IMR-90 (cell line): ENCODE results near the gene ICAM1. TPM values are rescaled to one million over a fixed set of nuclear protein-coding genes. Genes with fewer than 3 reads are reported as not detected.

ENCODE experiments used
- ATAC-seq: fragments of 200-7000 bp; cut with Tn5 transposase; 2 replicates; pipeline ENCODE4 v1.9.1; 2020; ENCODE audit warnings: low read depth, mild to moderate bottlenecking, moderate library complexity
- BruUV-seq: library from RNA; stranded (reverse); fragments of 400-500 nt; replicated peaks from 2 replicates; lab custom pipeline; 2021; lab: Mats Ljungman, UMichigan
- CTCF ChIA-PET: fragments of 300-600 bp; formaldehyde crosslinking; extraction: SDS; loops from one replicate; lab custom pipeline; 2021; ENCODE audit warnings: antibody characterized with exemption; lab: Yijun Ruan, JAX
- POLR2A ChIA-PET: fragments of 300-600 bp; sonication (Branson Sonifier 250); formaldehyde crosslinking; loops from one replicate; lab custom pipeline; 2022; ENCODE audit warnings: antibody characterized with exemption; ENCODE audit not compliant: unreplicated experiment; lab: Charles Lee
- DNase-seq: peaks from one replicate; pipeline ENCODE4 v3.0.0; 2013
- H2AFZ ChIP-seq: replicated peaks from 2 replicates; pipeline ENCODE3; 2013; ENCODE audit warnings: low read length, mild to moderate bottlenecking; ENCODE audit not compliant: poor library complexity
- H2AK5ac ChIP-seq: 2 replicates; pipeline ENCODE4 v1.6.1; 2013; ENCODE audit warnings: low read depth, low read length, inconsistent platforms
- H2AK9ac ChIP-seq: replicated peaks from 2 replicates; pipeline ENCODE3; 2013; ENCODE audit warnings: mild to moderate bottlenecking, low read depth, low read length, moderate library complexity; ENCODE audit not compliant: poor library complexity
- H2BK120ac ChIP-seq: 2 replicates; pipeline ENCODE4 v1.6.1; 2013; ENCODE audit warnings: low read depth, low read length, inconsistent platforms
- H2BK15ac ChIP-seq: 3 replicates; pipeline ENCODE4 v1.6.1; 2013; ENCODE audit warnings: low read depth, low read length, inconsistent platforms
- H2BK20ac ChIP-seq: 2 replicates; pipeline ENCODE4 v1.6.1; 2013; ENCODE audit warnings: low read depth, mild to moderate bottlenecking, inconsistent platforms, low read length, moderate library complexity
- H2BK5ac ChIP-seq: 2 replicates; pipeline ENCODE4 v1.6.1; 2013; ENCODE audit warnings: mild to moderate bottlenecking, low read depth, low read length, inconsistent platforms; ENCODE audit not compliant: poor library complexity, severe bottlenecking
- H3K14ac ChIP-seq: replicated peaks from 2 replicates; pipeline ENCODE4 v1.6.1; 2013; ENCODE audit warnings: low read depth, low read length, inconsistent platforms
- H3K18ac ChIP-seq: 2 replicates; pipeline ENCODE4 v1.6.1; 2013; ENCODE audit warnings: low read depth, low read length, control low read depth
- H3K23ac ChIP-seq: 2 replicates; pipeline ENCODE4 v1.6.1; 2013; ENCODE audit warnings: low read depth, low read length, inconsistent platforms
- H3K27ac ChIP-seq: 2 replicates; pipeline ENCODE4 v1.5.1; 2013; ENCODE audit warnings: mild to moderate bottlenecking, control low read depth, low read length; ENCODE audit not compliant: insufficient read depth
- H3K27me3 ChIP-seq: 2 replicates; pipeline ENCODE4 v1.6.1; 2013; ENCODE audit warnings: low read length; ENCODE audit not compliant: control insufficient read depth, insufficient read depth
- H3K36me3 ChIP-seq: 2 replicates; pipeline ENCODE4 v1.6.1; 2013; ENCODE audit warnings: low read length, mixed read lengths; ENCODE audit not compliant: control insufficient read depth, insufficient read depth
- H3K4ac ChIP-seq: 2 replicates; pipeline ENCODE4 v1.6.1; 2013; ENCODE audit warnings: low read depth, low read length, inconsistent platforms
- H3K4me1 ChIP-seq: 2 replicates; pipeline ENCODE4 v1.6.1; 2013; ENCODE audit warnings: low read length, mixed read lengths; ENCODE audit not compliant: control insufficient read depth, insufficient read depth
- H3K4me2 ChIP-seq: 2 replicates; pipeline ENCODE4 v1.6.1; 2013; ENCODE audit warnings: low read depth, mild to moderate bottlenecking, control low read depth, low read length, moderate library complexity
- H3K4me3 ChIP-seq: 2 replicates; pipeline ENCODE4 v1.5.1; 2013; ENCODE audit warnings: low read depth, mild to moderate bottlenecking, control low read depth, low read length, moderate library complexity; ENCODE audit not compliant: insufficient read depth
- H3K56ac ChIP-seq: 2 replicates; pipeline ENCODE4 v1.6.1; 2013; ENCODE audit warnings: low read length, inconsistent platforms; ENCODE audit not compliant: insufficient read depth; ENCODE audit errors: extremely low read depth
- H3K79me1 ChIP-seq, 2 experiments: 2 replicates each; pipeline ENCODE4 v1.6.1; 2013; ENCODE audit warnings: low read length in 2 of 2, inconsistent platforms in 1 of 2, low read depth in 1 of 2
- H3K9ac ChIP-seq: 2 replicates; pipeline ENCODE4 v1.6.1; 2013; ENCODE audit warnings: low read depth, low read length, control low read depth
- H3K9me1 ChIP-seq: 2 replicates; pipeline ENCODE4 v1.6.1; 2013; ENCODE audit warnings: low read length, inconsistent platforms; ENCODE audit not compliant: insufficient read depth
- H3K9me3 ChIP-seq: 2 replicates; pipeline ENCODE4 v1.6.1; 2013; ENCODE audit warnings: low read length; ENCODE audit not compliant: control insufficient read depth, insufficient read depth
- H4K20me1 ChIP-seq: 2 replicates; pipeline ENCODE4 v1.6.1; 2013; ENCODE audit warnings: low read length, inconsistent platforms; ENCODE audit not compliant: insufficient read depth
- H4K5ac ChIP-seq: 2 replicates; pipeline ENCODE4 v1.6.1; 2013; ENCODE audit warnings: mild to moderate bottlenecking, low read depth, low read length, control low read depth
- H4K8ac ChIP-seq, 2 experiments: 2 replicates each; pipeline ENCODE4 v1.6.1; 2013; ENCODE audit warnings: low read depth in 2 of 2, low read length in 2 of 2, control low read depth in 1 of 2, inconsistent platforms in 1 of 2
- H4K91ac ChIP-seq: 2 replicates; pipeline ENCODE4 v1.6.1; 2013; ENCODE audit warnings: low read depth, low read length, inconsistent platforms; ENCODE audit not compliant: insufficient read depth
- BHLHE40 ChIP-seq: fragments of 150-350 bp; IDR thresholded peaks from 2 replicates; pipeline ENCODE4 v1.6.1; 2016; ENCODE audit warnings: mild to moderate bottlenecking, low read depth, low read length
- CHD1 ChIP-seq: IDR thresholded peaks from 2 replicates; pipeline ENCODE4 v1.6.1; 2012; ENCODE audit warnings: low read depth, low read length, improper control_type of control experiment
- MXI1 ChIP-seq: IDR thresholded peaks from 2 replicates; pipeline ENCODE4 v1.6.1; 2012; ENCODE audit warnings: low read depth, mild to moderate bottlenecking, low read length, moderate library complexity, borderline replicate concordance
- NFE2L2 ChIP-seq: fragments of 150-350 bp; IDR thresholded peaks from 2 replicates; pipeline ENCODE4 v1.6.1; 2016; ENCODE audit warnings: low read depth, mild to moderate bottlenecking, low read length
- POLR2A ChIP-seq: IDR thresholded peaks from 2 replicates; pipeline ENCODE4 v1.6.1; 2012; ENCODE audit warnings: mild to moderate bottlenecking, low read depth, low read length
- RAD21 ChIP-seq: IDR thresholded peaks from 2 replicates; pipeline ENCODE4 v1.6.1; 2012; ENCODE audit warnings: low read length, improper control_type of control experiment
- RFX5 ChIP-seq: IDR thresholded peaks from 2 replicates; pipeline ENCODE4 v1.8.0; 2012; ENCODE audit warnings: low read depth, mild to moderate bottlenecking, low read length, moderate library complexity
- WGBS, 2 experiments: methylation state at CpG; one replicate each; pipeline versions ENCODE4 v1.1.5 to v1.1.7; 2013; ENCODE audit warnings: missing lambda C conversion rate in 2 of 2; ENCODE audit not compliant: insufficient read length in 1 of 2; ENCODE audit errors: extremely low coverage in 2 of 2; 5-methylcytosine and 5-hydroxymethylcytosine counted together
- dilution Hi-C: fragments of 300-500 bp; cut with HindIII; formaldehyde crosslinking; loops from one replicate; pipeline ENCODE4 v1.14.3; 2018; ENCODE audit warnings: low sequenced_read_pairs; ENCODE audit not compliant: unreplicated experiment
- in situ Hi-C: fragments of 300-500 bp; cut with MboI; formaldehyde crosslinking; loops from 3 replicates; pipeline ENCODE4 v1.14.3; 2019; ENCODE audit warnings: low sequenced_read_pairs, inconsistent platforms, mixed read lengths
- intact Hi-C: fragments of 100-400 bp; cut with micrococcal nuclease; formaldehyde crosslinking; loops from 2 replicates; pipeline ENCODE4 v1.10.0; 2022
- polyA plus RNA-seq, 3 experiments: library from polyadenylated mRNA; depleted of rRNA; stranded (reverse); fragments of >200 nt; gene quantifications; 2 replicates each; pipeline ENCODE4 v1.2.3, GENCODE V29; 2012; ENCODE audit warnings: low replicate concordance in 1 of 3
- total RNA-seq: library from RNA; depleted of rRNA; stranded (reverse); fragments of >200 nt; gene quantifications from 2 replicates; pipeline ENCODE4 v1.2.3, GENCODE V29; 2012
- TF ChIP-seq, protein P1 (sequence below): fragments of 150-350 bp; IDR thresholded peaks from 2 replicates; pipeline ENCODE4 v1.6.1; 2017; ENCODE audit warnings: mild to moderate bottlenecking, antibody characterized with exemption, low read length, low read depth

The ICAM1 gene
- total and polyA plus RNA-seq, 2 of the 4 experiments (the other 2 are of a cell fraction): 10.6 to 19.1 TPM

DNA sequence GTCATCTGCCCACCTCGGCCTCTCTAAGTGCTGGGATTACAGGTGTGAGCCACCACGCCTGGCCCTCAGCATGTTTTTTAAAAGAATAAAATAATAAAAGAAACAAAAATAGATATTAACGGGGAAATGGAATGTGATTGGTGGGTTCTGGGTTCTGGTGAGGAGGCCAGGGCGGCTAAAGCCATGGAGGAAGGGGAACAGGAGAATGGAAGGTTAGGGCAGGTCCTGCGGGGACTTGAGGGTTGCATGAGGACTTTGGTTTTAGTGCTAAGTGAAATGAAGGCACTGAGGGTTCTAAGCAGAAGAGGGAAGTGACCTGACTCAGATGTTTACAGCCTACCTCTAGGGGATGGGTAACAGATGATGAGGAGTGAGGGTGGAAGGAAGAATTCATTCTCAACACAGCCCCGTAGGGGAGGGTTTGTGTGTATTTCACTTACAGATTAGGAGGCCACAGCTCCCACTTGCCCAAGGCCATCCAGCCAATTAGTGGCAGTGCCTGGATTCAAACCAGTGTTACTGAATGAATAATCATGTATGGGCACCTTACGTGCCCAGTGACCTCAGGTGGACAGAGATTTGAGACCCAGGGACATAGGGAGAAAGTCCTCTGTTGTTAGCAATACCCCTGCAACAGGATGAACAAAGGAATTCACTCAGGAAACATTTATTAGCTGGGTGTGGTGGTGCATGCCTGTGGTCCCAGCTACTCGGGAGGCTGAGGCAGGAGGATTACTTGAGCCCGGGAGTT is 25.6 kb upstream of the ICAM1 start:
- H3K56ac ChIP-seq: no peak overlapping the region
- no peak overlapping the region for H2BK5ac ChIP-seq
- H3K14ac ChIP-seq: no peak overlapping the region; the same call in 1 of the 2 replicates
- H3K27me3 ChIP-seq: no peaks in the 10 kb centered on the region
- no peak overlapping the region for H3K4me2 ChIP-seq
- H4K20me1 ChIP-seq: no peaks in the 10 kb centered on the region
- intact Hi-C loops (no loop called here), in situ Hi-C loops (loop anchor here (10.0 kb wide), 1 partner anchor 301 kb away; no protein-coding TSS in a partner anchor), dilution Hi-C loops (no loop called here)
- TF ChIP-seq MXI1 (no peak), POLR2A (no peak), CHD1 (no peak), RFX5 (no peak), BHLHE40 (no peak), NFE2L2 (no peak), RAD21 (no peak)
- TF ChIP-seq, protein P1, sequence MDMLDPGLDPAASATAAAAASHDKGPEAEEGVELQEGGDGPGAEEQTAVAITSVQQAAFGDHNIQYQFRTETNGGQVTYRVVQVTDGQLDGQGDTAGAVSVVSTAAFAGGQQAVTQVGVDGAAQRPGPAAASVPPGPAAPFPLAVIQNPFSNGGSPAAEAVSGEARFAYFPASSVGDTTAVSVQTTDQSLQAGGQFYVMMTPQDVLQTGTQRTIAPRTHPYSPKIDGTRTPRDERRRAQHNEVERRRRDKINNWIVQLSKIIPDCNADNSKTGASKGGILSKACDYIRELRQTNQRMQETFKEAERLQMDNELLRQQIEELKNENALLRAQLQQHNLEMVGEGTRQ: no peak
- no peak overlapping the region for H3K18ac ChIP-seq
- no TSS peak for BruUV-seq
- H2AFZ ChIP-seq: peak overlapping the region; percentile 70
- no peaks in the 10 kb centered on the region for H3K36me3 ChIP-seq
- peak overlapping the region; percentile 73; the same call in 1 of the 2 replicates for H3K23ac ChIP-seq
- no peak overlapping the region for H4K91ac ChIP-seq
- POLR2A ChIA-PET: no interaction called here
- H2BK20ac ChIP-seq: peak overlapping the region; percentile 85; the same call in 1 of the 2 replicates
- H4K8ac ChIP-seq: no peak overlapping the region
- no peaks in the 10 kb centered on the region; a peak in 1 of 4 replicates for H3K79me1 ChIP-seq
- H3K4me1 ChIP-seq: peaks cover 2% of the 10 kb centered on the region; the same call in 1 of the 2 replicates
- no peak overlapping the region; the same call in 1 of the 2 replicates for H4K5ac ChIP-seq
- peak overlapping the region; percentile 64 for H2BK120ac ChIP-seq
- peaks cover 3% of the 10 kb centered on the region; the same call in 1 of the 2 replicates for H3K9me1 ChIP-seq
- CTCF ChIA-PET: no interaction called here
- peak overlapping the region; percentile 92; the same call in 1 of the 2 replicates for H2AK5ac ChIP-seq
- peak overlapping the region; percentile 50 for H2AK9ac ChIP-seq
- peak overlapping the region; percentile 45 for H3K4ac ChIP-seq
- WGBS, 2 experiments: 90% methylated on average over 1 of the region's 9 CpGs; no CpG with 5 or more reads in 1 of the 2 experiments
- no peak for DNase-seq
- no peak overlapping the region for H3K27ac ChIP-seq
- no peak overlapping the region for H3K9ac ChIP-seq
- no peak overlapping the region for H2BK15ac ChIP-seq
- H3K4me3 ChIP-seq: no peak overlapping the region
- H3K9me3 ChIP-seq: no peaks in the 10 kb centered on the region
- no peak for ATAC-seq
